ENCODE measurements around the gene REXO5. TPM values are rescaled to one million over a fixed set of nuclear protein-coding genes. Genes with fewer than 3 reads are reported as not detected.

The REXO5 gene
- total and polyA plus RNA-seq, 9 of the 15 experiments (the other 6 are each of a cell fraction or from before 2014, with no cell fraction given), result 10.5 to 45.1 (median 25.4) TPM

- TF ChIP-seq HBP1 (CRISPR knock-in tag; IDR thresholded peaks at IDR 0.05) (0 out of 2 replicates have a peak, but pooled peaks have one; percentile 35), LEF1 (IDR thresholded peaks at IDR 0.05) (peak; percentile 35; the same call in 1 of the 2 replicates), ELF4 (CRISPR knock-in tag; IDR thresholded peaks at IDR 0.05) (0 out of 2 replicates have a peak, but pooled peaks have one; percentile 20), USF2 (CRISPR knock-in tag; IDR thresholded peaks at IDR 0.05) (no peak), ZNF766 (CRISPR knock-in tag; conservative IDR thresholded peaks at IDR 0.05) (peak; percentile 85; the same call in 1 of the 2 replicates), HEY1 (CRISPR knock-in tag; IDR thresholded peaks at IDR 0.05; ENCODE audit: borderline replicate concordance) (no peak), KDM5B (IDR thresholded peaks at IDR 0.05; ENCODE audit: insufficient replicate concordance, low read depth, low read length) (no peak), CXXC5 (CRISPR knock-in tag; IDR thresholded peaks at IDR 0.05) (peak; percentile 40; the same call in 1 of the 2 replicates), MYC (IDR thresholded peaks at IDR 0.05; ENCODE audit: low read depth, low read length) (peak; percentile 90), MYC (CRISPR knock-in tag; IDR thresholded peaks at IDR 0.05; ENCODE audit: borderline replicate concordance, low read depth) (no peak), OTX1 (CRISPR knock-in tag; IDR thresholded peaks at IDR 0.05) (0 out of 2 replicates have a peak, but pooled peaks have one; percentile 14), ZBTB49 (CRISPR knock-in tag; IDR thresholded peaks at IDR 0.05; ENCODE audit: borderline replicate concordance) (no peak), AFF4 (CRISPR knock-in tag; IDR thresholded peaks at IDR 0.05) (no peak; the same call in 1 of the 2 replicates), MAZ (CRISPR knock-in tag; conservative IDR thresholded peaks at IDR 0.05 in 1 of 2, IDR thresholded peaks at IDR 0.05 in 1 of 2) (0 out of 4 replicates have a peak, but pooled peaks of 1 of the 2 experiments have one; percentile 22), NBN (IDR thresholded peaks at IDR 0.05; ENCODE audit: low read depth) (no peak; the same call in 1 of the 2 replicates), TAF1 (IDR thresholded peaks at IDR 0.05; ENCODE audit: control insufficient read depth, extremely low read depth, insufficient read depth, low read length, severe bottlenecking) (no peak), RBM14 (IDR thresholded peaks at IDR 0.05; ENCODE audit: borderline replicate concordance, insufficient read depth, low read depth, low read length) (no peak)
Measured at GRCh38 chr16:20763461-20764232, 42.7 kb upstream of the REXO5 start, which contains the start of gene ACSM3 (continued).
